ENCODE results near the gene TACO1.

GRCh38 chr17:63641692-63642448 lies 41.2 kb downstream of the TACO1 start:
- TF ChIP-seq POLR2AphosphoS5 (IDR thresholded peaks at IDR 0.05; ENCODE audit: low read depth, low read length), result no peak
- TF ChIP-seq POLR2A (IDR thresholded peaks at IDR 0.05; ENCODE audit: low read depth, low read length), result no peak

Data from GM12892 (cell line).